Tibial nerve (tissue), 4 donors: Measurements from ENCODE around the gene SMOC1.
A peak's percentile ranks its signal among the peaks of the same experiment; 100 is the strongest.

Experiments used
- CTCF ChIP-seq, 5 experiments: fragments of 200-600 bp in 3 of 5; fragments of 450-650 bp in 2 of 5; sonication (generic) in 3 of 5; IDR thresholded peaks; one replicate each; pipeline ENCODE4 v1.5.1; 2016 to 2019; ENCODE audit warnings: antibody characterized with exemption in 5 of 5, mild to moderate bottlenecking in 3 of 5, moderate library complexity in 2 of 5
- EP300 ChIP-seq, 2 donors: sonication (generic); formaldehyde crosslinking; IDR thresholded peaks; one replicate each; pipeline ENCODE4 v1.6.1; 2017; ENCODE audit warnings: antibody characterized with exemption in 2 of 2, mild to moderate bottlenecking in 1 of 2
- POLR2A ChIP-seq, 2 donors: fragments of 450-650 bp; IDR thresholded peaks; one replicate each; pipeline ENCODE4 v1.6.1; 2017; ENCODE audit warnings: antibody characterized with exemption in 2 of 2, mild to moderate bottlenecking in 2 of 2, moderate library complexity in 2 of 2

DNA sequence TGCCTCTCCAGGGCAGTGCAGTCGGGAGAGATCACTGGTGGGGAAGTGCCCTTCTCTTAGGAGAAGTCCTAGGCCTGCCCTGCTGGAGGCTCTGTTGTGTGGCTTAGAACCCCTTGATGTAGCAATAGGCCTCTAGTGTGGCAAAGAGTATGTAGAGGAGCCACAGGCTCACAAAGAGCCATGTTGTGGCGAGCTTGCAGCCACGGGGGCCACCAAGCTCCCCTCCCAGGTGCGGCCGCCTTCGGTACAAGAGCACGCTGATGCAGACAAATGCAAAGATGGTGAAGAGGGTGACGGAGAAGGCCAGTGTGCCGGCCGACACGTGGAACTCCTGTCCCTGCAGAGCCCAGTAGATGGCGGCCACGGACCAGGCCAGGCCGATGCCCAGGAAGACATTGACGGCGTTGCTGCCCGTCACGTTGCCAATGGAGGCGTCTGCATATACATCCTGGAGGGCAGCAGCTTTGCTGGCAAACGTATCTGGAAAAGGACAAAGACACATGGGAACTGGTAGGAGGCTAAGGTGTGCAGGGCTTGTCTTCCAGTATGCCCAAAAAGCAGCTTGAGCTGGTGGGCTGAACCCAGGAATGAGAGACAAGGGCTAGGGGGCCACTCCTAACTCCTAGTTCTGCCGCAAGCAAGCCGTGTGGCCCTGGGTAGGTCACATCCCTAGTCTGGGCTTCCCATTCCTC lies 166.8 kb downstream of the SMOC1 start:
- TF ChIP-seq POLR2A (IDR thresholded peaks at IDR 0.05): no peak
- TF ChIP-seq CTCF (IDR thresholded peaks at IDR 0.05): peak; percentile 21 to 50 (median 25)
- no peak for TF ChIP-seq EP300 (IDR thresholded peaks at IDR 0.05)
